Stimulated activated CD8-positive, alpha-beta memory T cell treated with anti-CD3 and anti-CD28 coated beads, Interleukin-4, amount 100 ng/mL, for 4 hours (primary cell): ENCODE results near the gene ZNF774.
A peak's percentile ranks its signal among the peaks of the same experiment; 100 is the strongest.
"Not testable (repeated sequence)": the region's sequence is repeated elsewhere in the genome, so short reads cannot be mapped to it uniquely, and the experiment has no call there.

ENCODE experiments used
- DNase-seq, 2 donors: peaks; one replicate each; pipeline ENCODE4 v3.0.0-alpha.2; 2020; ENCODE audit warnings: low read depth in 2 of 2, low spot score in 1 of 2

Gene ZNF774

DNA sequence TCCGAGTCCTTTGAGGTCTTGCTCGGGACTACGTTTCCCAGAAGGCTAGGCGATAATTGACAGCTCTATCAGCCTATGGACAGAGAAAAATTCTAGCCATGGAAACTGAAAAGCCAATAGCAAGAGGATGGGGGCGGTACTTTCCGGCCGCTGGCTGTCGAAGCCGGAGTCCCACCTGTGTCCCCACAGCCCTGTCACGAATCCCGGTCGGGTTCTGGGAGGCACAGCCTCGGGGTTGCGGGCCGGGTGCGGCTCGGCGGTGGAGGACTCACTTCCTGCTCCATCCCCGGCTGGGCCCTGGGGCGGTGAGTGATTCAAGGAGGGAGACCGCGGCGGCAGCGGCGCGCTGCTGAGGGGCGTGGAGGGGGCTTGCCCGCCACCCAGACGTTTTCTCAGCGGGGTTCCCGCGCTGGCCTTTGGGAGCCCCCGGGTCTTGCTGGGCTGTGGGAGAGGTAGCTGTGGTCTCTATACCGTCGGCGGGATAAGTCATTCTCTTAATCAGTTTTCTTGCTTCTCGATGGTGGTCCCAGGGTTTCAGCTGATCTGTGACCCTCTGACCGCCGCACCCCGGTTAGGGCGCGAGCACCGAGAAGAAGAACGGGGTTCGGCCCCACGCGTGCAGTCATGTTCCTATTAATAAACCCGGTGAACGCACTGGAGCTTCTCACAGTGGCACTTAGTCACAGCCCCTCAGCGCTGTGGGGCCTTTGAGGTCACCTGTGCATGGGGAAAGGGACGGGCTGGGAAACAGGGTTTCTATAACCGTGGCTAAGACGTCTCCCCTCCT is at the start of gene ZNF774:
Gene ZNF774 (plus strand): TSS at position 178 of the 787 bp plus-strand sequence. CDS start 2,377 bp downstream, outside the sequence.
- DNase-seq = peak; percentile 76 to 80

DNA sequence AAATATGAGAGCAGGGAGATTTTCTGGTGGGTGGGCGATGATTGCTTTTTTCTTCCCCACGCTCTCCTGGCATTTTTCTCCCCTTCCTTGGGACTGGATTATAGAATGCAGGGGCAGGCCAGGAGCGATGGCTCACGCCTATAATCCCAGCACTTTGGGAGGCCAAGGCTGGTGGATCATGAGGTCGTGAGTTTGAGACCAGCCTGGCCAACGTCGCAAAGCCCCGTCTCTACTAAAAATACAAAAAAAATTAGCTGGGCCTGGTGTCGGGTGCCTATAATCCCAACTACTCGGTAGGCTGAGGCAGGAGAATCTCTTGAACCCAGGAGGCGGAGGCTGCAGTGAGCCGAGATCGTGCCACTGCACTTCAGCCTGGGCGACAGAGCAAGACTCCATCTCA is 46.7 kb upstream of the ZNF774 start:
- not testable (repeated sequence) for DNase-seq

DNA sequence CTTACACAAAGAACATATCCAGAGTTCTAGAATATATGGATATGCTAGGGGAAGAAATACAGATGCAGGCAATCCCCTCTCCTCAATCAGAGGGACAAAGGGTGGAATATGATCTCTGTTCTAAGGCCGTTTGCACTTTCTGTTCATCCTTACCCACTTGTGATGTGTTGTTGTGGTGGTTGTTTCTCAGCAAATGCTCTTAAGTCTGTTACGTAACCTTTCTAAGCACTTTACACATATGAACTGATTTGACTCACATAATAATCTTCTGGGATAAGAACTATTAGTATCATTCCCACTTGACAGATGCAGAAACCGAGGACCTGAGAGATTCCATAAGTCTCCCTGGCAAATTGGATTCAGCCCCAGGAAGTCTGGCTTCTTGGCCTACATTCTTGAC is 46.2 kb upstream of the ZNF774 start:
- no peak for DNase-seq

DNA sequence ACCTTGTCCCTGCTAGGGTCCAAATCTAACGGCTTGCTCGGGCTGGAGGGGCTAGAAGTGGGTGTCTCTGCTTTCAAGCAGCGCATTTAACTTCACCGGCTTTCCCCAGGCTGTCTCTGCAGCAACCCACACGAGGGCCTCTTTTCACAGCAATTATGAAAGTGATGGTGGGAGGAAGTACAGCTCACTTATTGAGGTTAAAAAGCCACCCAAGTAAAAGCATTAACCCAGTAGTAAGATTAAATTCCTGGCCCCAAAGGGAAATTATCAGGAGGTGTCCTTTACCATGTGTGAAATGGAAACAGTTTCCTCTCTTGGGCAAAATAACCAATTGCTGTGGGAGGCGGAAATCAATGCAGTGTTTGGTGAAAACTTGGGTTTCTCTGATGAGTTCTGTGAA is 45.5 kb upstream of the ZNF774 start:
- no peak for DNase-seq

DNA sequence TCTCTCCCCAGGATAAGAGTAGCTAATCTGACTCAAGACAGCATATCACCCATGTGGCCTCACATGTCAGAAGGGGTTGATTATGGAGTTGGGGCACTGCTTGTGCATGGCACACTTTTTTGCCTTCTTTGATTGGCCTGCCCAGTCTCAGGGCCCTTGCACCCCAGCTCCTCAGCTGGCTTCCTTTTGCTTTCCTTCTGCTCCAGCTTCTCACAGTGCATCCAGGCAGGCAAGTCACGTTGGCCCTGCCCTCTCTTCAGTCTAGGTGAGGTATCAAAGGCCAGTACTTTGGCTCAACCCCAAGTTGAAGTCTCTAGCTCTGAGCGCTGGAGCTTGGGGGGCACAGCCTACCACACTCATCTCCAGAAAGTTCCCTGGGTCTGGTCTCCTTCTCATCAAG is 44.4 kb upstream of the ZNF774 start:
- DNase-seq = no peak

DNA sequence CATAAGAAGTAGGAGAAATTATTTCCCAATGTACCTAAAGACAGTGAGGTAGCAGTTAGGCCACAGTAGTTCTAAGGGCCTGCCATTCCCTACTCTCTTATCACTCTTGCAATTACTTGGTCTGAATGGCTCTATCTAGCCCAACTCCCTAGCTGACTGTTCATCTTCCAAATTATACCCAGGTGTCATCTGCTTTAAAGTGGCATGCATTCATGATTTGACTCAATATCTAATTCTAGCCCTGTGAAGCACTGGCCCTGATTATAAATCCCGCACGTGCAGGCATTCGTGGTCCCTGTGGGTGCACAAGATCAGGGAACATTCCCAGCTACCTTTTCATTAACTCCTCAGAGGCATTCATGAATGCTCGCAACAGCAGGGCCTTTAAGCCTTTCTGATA is 43.1 kb upstream of the ZNF774 start:
- DNase-seq = no peak

DNA sequence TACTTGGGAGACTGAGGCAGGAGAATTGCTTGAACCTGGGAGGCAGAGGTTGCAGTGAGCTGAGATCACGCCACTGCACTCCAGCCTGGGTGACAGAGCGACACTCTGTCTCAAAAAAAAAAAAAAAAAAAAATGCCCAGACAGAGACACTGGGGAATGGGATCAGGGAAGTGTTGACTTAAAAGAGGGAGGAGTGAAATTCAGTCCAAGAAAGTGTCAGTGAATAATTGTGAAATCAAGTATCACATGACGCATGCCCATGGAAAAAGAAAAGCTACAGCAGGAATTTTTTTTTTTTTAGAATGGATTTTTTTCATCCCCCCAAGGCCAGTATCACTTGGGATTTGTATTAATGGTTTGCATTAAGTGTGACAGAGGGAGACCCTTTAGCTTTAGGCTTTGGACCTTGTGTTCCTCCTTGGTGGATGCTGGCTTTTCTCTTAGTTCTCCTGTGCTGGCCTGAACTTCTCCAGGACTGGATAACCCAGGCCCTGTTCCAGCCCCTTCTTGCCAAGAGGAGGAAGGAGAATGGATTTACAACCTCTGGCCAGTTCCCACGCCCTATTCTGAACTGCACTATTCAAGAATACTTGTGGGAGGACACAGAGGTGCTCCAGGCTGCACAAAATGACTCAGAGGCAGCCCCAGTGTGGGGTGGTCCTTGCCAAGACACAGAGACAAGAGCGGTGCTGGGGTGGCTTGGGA is 36.7 kb upstream of the ZNF774 start:
- no peak for DNase-seq

DNA sequence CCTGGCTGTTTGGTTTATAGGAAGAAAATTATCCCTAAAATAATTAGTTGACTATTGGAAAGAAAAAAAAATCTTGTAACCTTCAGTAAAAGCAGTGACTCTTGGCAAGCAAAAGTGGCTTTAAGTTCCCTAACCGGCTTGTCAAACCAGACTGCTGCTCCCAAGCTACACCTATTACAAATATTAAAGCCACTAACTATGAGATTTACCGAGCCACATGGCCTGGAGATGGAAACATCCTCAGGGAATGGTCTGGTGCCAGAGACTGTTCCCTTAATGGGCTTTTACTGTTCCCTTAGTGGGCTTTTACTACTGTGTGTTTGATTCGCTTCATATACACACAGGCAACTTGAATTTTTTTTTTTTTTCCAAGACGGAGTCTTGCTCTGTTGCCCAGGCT is 35.9 kb upstream of the ZNF774 start:
- no peak for DNase-seq

DNA sequence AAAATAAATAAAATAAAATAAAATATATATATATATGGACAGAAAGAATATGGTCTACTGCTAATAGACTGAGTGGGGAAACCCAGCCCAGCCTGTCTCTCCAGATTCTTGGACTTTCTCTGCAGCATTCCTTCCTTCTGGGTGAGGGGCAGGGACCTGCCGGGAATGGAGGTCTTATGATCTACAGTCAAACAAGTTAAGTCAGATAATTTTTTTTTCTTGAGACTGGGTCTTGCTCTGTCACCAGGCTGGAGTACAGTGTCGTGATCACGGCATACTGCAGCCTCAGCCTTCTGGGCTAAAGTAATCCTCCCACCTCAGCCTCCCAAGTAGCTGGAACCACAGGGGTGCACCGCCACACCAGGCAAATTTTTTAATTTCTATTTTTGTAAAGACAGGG is 33.5 kb upstream of the ZNF774 start:
- no peak for DNase-seq

DNA sequence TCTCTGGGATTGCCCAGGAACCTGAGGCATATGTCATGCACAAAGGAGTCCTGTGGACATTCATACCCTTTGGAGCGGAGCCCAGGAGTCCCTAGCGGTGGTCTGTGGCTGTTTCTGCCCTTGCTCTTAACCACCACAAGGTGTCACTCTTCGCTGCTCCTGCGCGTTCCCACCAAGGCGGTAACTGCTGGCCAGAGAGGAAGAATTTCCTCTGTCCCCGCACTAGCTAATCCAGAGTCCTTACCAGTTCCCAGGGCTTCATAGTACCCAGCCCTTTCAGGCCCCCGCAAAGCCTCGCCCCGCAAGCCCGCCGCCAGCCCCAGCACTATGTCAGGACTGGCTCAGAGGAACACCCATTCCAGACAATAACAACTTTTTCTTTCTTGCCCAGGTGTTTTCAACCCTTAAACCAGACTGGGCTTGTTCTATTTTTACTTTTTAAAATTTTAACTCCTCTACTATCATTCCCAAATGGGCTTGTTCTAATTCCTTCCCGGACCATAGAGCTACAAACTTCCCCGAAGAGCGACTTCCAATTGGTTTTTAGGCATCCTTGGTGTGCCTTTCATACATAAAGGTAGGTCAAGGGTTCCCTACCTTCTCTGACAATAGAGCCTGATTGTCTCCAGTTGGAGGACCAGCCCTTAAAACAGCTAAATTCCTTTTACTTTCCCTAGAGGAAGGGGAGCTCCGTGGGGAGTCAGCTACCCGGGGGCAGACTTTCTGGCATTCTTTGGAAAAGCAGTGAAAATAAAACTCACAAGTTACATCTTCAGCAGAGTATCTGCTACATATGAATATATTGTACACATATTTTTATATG is 31.8 kb upstream of the ZNF774 start:
- peak; percentile 18 to 20 for DNase-seq

DNA sequence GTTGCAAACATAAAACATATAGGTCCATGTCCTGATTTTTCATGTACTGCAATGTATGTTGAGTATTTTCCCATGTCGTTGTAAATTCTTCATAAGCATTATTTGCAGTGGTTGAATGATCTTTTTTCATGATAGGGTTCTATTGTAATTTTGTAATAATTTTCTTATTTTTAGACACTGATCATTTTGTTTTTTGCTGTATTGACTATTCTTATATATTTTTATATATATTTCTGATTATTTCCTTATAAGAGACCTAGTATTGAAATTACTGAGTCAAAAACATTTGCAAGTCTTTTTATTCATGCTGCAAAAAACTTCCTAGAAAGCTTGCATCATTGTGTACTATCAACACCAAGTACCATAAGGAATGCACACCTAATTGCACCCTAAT is 31.2 kb upstream of the ZNF774 start:
- no peak for DNase-seq

DNA sequence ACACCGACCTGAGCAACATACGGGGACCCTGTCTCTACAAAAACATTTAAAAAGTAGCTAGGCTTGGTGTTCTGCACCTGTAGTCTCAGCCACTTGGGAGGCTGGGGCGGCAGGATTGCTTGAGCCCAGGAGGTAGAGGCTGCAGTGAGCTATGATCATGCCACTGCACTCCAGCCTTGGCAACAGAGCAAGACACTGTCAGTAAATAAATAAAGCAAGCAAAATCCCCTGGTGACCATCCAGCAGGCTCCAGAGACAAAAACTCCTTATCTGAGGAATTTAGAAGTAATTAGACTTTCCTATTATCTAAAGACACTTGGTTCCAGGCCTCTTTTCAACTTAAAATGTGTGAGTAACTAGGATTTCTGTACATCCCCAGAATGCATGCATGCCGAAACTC is 29.5 kb upstream of the ZNF774 start:
- DNase-seq = no peak

DNA sequence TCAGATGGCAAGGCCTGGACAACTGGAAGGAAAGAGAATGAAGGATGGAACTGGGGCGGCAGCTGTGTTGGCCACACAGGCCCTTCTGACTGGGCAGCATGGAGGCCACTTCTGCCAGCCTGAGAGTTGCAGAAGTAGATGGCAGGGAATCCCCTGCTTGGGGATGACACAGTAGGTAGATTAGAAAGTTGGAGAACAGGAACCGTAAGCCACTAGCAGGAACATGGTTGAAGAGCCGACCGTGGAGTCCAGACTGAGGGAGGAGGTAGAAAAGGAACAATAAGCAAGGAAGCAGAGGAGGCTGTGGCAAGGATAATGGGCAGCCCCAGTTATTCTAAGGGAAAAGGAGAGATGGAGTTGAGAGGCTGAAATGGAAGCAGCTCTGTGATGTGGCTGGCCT is 26.4 kb upstream of the ZNF774 start:
- no peak for DNase-seq

DNA sequence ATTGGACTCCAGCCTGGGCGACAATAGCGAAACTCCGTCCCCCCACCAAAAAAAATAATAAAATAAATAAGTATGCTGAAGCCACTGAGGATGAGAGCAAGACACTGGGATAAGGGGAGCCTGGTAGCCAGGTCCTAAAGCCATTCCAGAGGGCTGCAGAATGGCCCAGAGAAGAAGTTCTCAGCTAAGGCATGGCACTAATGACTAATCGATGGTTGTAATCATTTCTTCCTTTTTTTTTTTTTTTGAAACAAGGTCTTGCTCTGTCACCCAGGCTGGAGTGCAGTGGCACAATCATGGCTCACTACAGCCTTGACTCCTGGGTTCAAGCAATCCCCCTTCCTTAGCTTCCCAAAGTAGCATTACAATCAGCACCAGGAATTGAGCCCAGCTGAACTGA is 25.6 kb upstream of the ZNF774 start:
- DNase-seq = no peak

DNA sequence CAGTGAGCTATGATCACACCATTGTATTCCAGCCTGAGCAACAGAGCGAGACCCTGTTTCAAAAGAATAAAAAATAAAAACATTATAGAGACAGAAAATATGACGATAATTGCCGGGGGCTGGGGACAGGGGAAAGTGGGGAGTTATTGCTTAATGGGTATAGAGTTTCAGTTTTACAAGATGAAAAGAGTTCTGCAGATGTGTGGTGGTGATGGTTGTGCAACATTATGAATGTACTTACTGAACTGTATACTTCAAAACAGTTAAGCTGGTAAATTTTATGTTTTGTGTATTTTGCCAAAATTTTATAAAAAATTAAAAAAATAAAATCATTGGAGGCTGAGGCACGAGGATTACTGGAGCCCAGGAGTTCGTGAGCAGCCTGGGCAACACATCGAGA is 24.8 kb upstream of the ZNF774 start:
- no peak for DNase-seq

DNA sequence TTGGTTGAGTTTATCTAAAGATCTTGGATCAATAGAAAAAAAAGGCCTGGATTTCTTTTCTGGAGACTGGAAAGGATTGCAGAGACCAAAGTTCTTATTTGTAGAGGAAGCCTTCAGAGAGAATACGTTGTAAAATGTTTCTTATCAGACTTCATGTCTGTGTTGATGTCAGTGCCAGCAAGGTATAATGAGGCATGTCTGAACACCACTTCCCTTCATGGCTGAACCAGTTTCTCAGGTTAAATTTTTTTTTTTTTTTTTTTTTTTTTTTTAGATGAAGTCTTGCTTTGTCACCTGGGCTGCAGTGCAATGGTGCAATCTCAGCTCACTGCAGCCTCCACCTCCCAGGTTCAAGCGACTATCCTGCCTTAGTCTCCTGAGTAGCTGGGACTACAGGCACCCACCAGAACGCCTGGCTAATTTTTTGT is 17.8 kb upstream of the ZNF774 start:
- DNase-seq = no peak

DNA sequence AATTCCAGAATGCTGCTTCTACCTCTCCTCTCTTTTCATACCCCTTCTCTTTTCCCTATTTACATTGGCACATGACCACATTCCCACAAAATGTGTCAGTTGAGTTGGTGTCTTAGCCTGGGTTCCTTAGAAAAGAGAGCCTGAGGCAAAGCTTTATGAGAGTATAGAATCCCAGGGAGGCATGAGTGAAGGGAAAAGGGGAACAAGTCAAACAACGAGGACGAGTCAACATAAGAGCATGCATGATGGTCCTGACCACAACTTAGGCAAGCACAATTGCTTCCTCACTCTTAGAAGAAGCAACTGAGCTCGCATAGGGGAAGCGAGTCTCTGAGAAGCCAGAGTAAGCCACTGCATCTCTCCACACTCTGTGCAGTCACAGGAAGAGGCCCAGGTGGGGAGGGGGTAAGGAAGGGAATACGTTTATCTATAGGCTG is 15.4 kb upstream of the ZNF774 start:
- DNase-seq = no peak

DNA sequence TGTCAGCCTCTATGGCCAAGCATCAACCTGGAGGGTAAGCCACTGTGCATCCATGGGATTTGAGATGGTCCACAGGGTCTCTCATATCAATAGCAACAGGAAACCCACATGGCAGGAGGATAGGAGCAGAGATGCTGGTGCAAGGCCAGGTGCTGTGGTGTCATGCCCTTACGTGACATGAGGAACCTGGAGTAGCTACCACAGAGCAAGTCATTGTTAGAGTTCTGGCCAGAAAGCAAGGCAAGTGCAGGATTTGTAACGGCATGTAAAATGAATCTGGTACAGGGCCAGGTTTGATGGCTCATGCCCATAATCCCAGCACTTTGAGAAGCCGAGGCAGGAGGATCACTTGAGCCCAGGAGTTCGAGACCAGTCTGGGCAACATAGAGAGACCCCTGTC is 14.8 kb upstream of the ZNF774 start:
- DNase-seq = no peak

DNA sequence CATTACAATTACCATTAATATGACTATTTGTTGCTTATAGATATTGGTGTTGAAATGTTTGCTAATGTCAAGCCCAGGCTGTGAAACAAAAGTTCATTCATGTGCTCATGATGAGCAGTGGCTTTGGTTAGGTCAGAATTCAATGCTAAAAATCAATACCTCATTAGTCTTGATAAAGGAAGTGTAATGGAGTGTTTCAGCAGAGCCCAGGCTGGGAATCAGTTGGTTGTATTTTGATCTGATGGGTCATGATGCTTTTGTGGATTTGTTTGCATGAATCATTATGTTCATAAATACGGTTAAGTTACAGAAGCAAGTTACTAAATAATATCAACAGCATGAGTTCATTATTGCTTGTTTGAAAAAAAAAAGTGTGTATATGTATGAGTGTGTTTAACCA is 13.6 kb upstream of the ZNF774 start:
- DNase-seq = no peak

DNA sequence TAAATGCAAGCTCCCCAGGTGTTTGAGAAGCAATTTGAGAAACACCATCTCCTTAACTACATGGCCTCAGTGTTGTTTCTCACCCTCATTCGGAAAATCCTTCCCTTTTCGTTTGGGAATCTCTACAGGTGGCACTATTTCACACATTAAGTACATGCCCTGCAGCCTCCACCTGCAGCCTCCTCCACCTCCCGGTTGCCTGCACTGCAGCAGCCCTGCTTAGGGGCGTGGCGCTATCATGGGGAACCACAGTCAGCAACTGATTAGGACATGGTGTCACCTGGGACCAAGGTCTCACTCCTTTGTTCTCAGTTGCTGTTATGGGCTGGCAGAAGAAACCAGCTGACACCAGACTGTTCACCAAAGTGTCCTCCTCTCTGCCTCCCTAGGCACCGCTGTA is 11.7 kb upstream of the ZNF774 start:
- DNase-seq = no peak

DNA sequence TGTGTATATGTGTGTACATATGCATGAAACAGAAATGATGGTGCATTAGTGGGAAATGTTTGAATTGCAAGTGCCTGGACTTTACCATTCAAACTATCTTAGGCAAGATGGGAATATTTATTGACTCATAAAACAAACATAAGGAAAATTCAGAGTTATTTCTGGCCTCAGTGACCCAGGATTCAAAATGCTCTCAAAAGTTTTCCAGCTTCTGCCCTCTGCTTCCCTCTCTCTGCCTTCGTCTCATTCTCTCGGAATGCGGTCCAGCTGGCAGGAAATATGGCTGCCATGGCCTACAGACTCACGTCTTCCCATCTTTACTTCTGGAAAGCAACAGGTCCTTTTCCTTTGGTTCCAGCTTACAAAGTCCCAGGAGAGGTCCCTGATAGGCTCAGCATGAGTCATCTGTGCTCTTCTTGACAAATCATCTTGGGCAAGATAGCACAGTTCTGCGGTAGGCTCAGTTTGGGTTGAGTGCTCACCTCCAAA is 8.7 kb upstream of the ZNF774 start:
- no peak for DNase-seq

DNA sequence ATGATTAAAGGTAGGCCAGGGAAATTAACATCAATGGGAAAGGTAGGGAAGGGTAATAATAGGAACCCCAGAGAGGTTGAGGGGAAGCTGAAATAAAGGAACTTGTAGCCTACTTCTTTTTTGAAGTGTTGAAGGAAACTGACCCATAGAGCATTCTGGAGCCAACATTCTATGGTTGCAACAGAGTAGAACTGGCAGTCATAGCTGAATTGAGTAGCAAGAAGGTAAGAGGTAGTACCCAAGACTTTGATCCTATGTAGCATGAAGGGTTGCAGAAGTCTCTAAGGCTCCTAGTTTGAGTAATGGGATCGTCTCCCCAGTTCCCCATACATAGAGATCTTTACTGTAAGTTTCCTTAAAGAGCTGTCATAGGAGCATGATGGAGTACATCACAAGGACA is 7.4 kb upstream of the ZNF774 start:
- DNase-seq = no peak
